B cell (primary cell): ENCODE data around the gene NPSR1.

Experiments
- CTCF ChIP-seq: fragments of 200-600 bp; IDR thresholded peaks from one replicate; pipeline ENCODE4 v1.8.0; 2022; ENCODE audit warnings: antibody characterized with exemption, mild to moderate bottlenecking
- EZH2 ChIP-seq: IDR thresholded peaks from 2 replicates; pipeline ENCODE4 v1.6.1; 2012; ENCODE audit warnings: borderline replicate concordance, low read depth, mild to moderate bottlenecking, moderate library complexity, low read length; ENCODE audit not compliant: insufficient read depth, poor library complexity, severe bottlenecking

DNA sequence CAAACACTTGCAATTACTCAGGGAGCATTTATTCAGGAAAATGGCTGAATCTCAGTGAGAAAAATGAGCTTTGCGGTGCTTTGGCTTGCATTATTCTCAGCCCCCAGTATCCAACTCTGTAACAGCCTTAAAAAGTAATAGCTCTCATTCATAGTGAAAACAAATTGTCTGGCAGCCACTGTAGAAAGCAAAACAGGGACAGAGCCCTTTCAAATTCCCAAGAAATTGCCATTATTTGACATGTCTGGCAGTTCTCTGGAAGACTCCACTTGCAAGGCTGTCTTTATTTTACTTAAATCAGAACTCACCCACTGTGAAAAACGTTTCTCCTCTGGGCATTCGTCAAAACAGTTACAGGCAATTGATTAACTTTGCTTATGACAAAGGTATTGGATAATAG is 122.5 kb downstream of the NPSR1 start:
- TF ChIP-seq EZH2 (no peak), CTCF (no peak)
